Astrocyte (in vitro differentiated cells and primary cell): ENCODE measurements around the gene SORL1.

ENCODE experiments used
- EZH2 ChIP-seq: IDR thresholded peaks from 2 replicates; pipeline ENCODE4 v1.6.1; 2012; ENCODE audit warnings: mild to moderate bottlenecking, low read length, inconsistent platforms; ENCODE audit not compliant: insufficient read depth
- TF ChIP-seq, protein P1 (sequence below): IDR thresholded peaks from 2 replicates; pipeline ENCODE4 v1.5.1; 2011; ENCODE audit warnings: low read depth, mild to moderate bottlenecking, inconsistent platforms, low read length, moderate library complexity; ENCODE audit not compliant: insufficient read depth

DNA sequence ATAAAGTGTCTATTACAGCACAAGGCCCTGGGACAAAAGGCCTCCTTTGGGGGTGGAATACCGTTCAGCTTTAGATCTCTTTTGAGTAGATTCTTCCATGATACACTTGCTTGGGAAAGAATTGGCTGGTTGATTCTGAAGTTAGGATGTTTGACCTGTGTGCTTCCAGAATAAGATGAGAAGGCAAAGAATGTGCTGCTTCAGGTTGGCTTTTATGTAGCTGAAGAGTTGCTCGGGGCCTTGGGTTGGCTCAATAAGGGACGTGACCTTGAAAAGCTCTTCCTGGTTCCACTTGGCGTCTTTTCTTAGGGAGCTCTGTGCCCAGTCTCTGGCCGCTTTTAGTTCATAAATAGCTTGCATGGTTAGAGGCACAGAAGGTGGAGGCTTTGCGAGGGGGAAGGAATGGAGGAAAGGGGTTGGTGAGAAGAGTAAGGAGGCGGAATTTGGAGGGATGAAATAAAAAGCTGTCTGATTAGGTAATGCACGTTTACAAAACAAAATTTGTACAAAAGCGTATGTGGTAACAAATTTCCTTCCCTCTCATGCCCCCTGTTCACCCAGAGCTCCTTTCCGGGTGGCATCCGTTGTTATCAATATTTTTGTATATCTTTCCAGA lies 4.8 kb downstream of the SORL1 start:
- TF ChIP-seq, protein P1, sequence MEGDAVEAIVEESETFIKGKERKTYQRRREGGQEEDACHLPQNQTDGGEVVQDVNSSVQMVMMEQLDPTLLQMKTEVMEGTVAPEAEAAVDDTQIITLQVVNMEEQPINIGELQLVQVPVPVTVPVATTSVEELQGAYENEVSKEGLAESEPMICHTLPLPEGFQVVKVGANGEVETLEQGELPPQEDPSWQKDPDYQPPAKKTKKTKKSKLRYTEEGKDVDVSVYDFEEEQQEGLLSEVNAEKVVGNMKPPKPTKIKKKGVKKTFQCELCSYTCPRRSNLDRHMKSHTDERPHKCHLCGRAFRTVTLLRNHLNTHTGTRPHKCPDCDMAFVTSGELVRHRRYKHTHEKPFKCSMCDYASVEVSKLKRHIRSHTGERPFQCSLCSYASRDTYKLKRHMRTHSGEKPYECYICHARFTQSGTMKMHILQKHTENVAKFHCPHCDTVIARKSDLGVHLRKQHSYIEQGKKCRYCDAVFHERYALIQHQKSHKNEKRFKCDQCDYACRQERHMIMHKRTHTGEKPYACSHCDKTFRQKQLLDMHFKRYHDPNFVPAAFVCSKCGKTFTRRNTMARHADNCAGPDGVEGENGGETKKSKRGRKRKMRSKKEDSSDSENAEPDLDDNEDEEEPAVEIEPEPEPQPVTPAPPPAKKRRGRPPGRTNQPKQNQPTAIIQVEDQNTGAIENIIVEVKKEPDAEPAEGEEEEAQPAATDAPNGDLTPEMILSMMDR = no peak
- no peak for TF ChIP-seq EZH2
